H9 (cell line): ENCODE data around the gene CD1B. TPM values are rescaled to one million over a fixed set of nuclear protein-coding genes. Genes with fewer than 3 reads are reported as not detected.

Experiments used
- DNase-seq: peaks from one replicate; pipeline ENCODE4 v3.0.0-alpha.2; 2017
- H2AFZ ChIP-seq: one replicate; pipeline ENCODE4 v1.6.1; 2013; ENCODE audit warnings: mild to moderate bottlenecking, low read length, control low read depth, moderate library complexity
- H2AK5ac ChIP-seq: 2 replicates; pipeline ENCODE4 v1.6.1; 2013; ENCODE audit warnings: low read length, control low read depth, mixed read lengths; ENCODE audit not compliant: insufficient read length
- H2BK120ac ChIP-seq: one replicate; pipeline ENCODE4 v1.6.1; 2013; ENCODE audit warnings: low read depth, mild to moderate bottlenecking, low read length, control low read depth, inconsistent platforms; ENCODE audit not compliant: poor library complexity, severe bottlenecking
- H2BK12ac ChIP-seq: 2 replicates; pipeline ENCODE4 v1.6.1; 2013; ENCODE audit warnings: low read length, control low read depth, mixed read lengths, low read depth; ENCODE audit not compliant: insufficient read length
- H2BK15ac ChIP-seq: 2 replicates; pipeline ENCODE4 v1.6.1; 2013; ENCODE audit warnings: low read depth, low read length, control low read depth
- H2BK20ac ChIP-seq: one replicate; pipeline ENCODE4 v1.6.1; 2013; ENCODE audit warnings: low read depth, mild to moderate bottlenecking, low read length, control low read depth, inconsistent platforms; ENCODE audit not compliant: poor library complexity, severe bottlenecking
- H2BK5ac ChIP-seq: 2 replicates; pipeline ENCODE4 v1.6.1; 2013; ENCODE audit warnings: low read length, control low read depth, mixed read lengths; ENCODE audit not compliant: insufficient read length
- H3K14ac ChIP-seq: 2 replicates; pipeline ENCODE4 v1.6.1; 2013; ENCODE audit warnings: low read length, control low read depth; ENCODE audit not compliant: insufficient read depth
- H3K18ac ChIP-seq: 2 replicates; pipeline ENCODE4 v1.6.1; 2013; ENCODE audit warnings: low read depth, mild to moderate bottlenecking, mixed read lengths, low read length, control low read depth; ENCODE audit not compliant: insufficient read length
- H3K23ac ChIP-seq: 2 replicates; pipeline ENCODE4 v1.6.1; 2013; ENCODE audit warnings: low read length, control low read depth, mixed read lengths, low read depth; ENCODE audit not compliant: insufficient read length
- H3K23me2 ChIP-seq: 2 replicates; pipeline ENCODE4 v1.6.1; 2013; ENCODE audit warnings: low read depth, mild to moderate bottlenecking, mixed read lengths, low read length, control low read depth; ENCODE audit not compliant: insufficient read length, poor library complexity, severe bottlenecking
- H3K27ac ChIP-seq: 2 replicates; pipeline ENCODE4 v1.5.1; 2013; ENCODE audit warnings: low read length, control low read depth, mixed read lengths, low read depth; ENCODE audit not compliant: insufficient read length
- H3K27me3 ChIP-seq: 2 replicates; pipeline ENCODE4 v1.6.1; 2013; ENCODE audit warnings: low read length, control low read depth, inconsistent platforms; ENCODE audit not compliant: insufficient read depth
- H3K4ac ChIP-seq: 2 replicates; pipeline ENCODE4 v1.6.1; 2013; ENCODE audit warnings: low read depth, mild to moderate bottlenecking, control low read depth, inconsistent platforms, low read length, moderate library complexity
- H3K4me1 ChIP-seq: 2 replicates; pipeline ENCODE4 v1.6.1; 2013; ENCODE audit warnings: low read length, control low read depth, inconsistent platforms; ENCODE audit not compliant: insufficient read depth
- H3K4me2 ChIP-seq: 2 replicates; pipeline ENCODE4 v1.6.1; 2013; ENCODE audit warnings: low read length, control low read depth, mixed read lengths; ENCODE audit not compliant: insufficient read length, insufficient read depth
- H3K56ac ChIP-seq: 2 replicates; pipeline ENCODE4 v1.6.1; 2013; ENCODE audit warnings: low read depth, mild to moderate bottlenecking, mixed read lengths, low read length, control low read depth; ENCODE audit not compliant: insufficient read length
- H3K79me1 ChIP-seq: 2 replicates; pipeline ENCODE4 v1.6.1; 2013; ENCODE audit warnings: low read depth, mild to moderate bottlenecking, moderate library complexity, low read length, control low read depth, inconsistent platforms; ENCODE audit not compliant: insufficient read depth, poor library complexity, severe bottlenecking
- H3K79me2 ChIP-seq: 2 replicates; pipeline ENCODE4 v1.6.1; 2013; ENCODE audit warnings: low read length, control low read depth, inconsistent platforms; ENCODE audit not compliant: insufficient read depth
- H3K9ac ChIP-seq: 2 replicates; pipeline ENCODE4 v1.6.1; 2013; ENCODE audit warnings: low read length, control low read depth, mixed read lengths; ENCODE audit not compliant: insufficient read length; ENCODE audit errors: extremely low read depth
- H3K9me3 ChIP-seq: one replicate; pipeline ENCODE4 v1.6.1; 2013; ENCODE audit warnings: low read depth, low read length, inconsistent platforms; ENCODE audit not compliant: control insufficient read depth
- H3T11ph ChIP-seq: one replicate; pipeline ENCODE4 v1.6.1; 2013; ENCODE audit warnings: mild to moderate bottlenecking, low read length, control low read depth, inconsistent platforms
- H4K20me1 ChIP-seq: one replicate; pipeline ENCODE4 v1.6.1; 2013; ENCODE audit not compliant: control insufficient read depth, insufficient read length, insufficient read depth
- H4K5ac ChIP-seq: 2 replicates; pipeline ENCODE4 v1.6.1; 2013; ENCODE audit warnings: low read depth, mild to moderate bottlenecking, mixed read lengths, low read length, control low read depth; ENCODE audit not compliant: insufficient read length
- H4K8ac ChIP-seq: replicated peaks from 2 replicates; pipeline ENCODE4 v1.6.1; 2013; ENCODE audit warnings: low read length, control low read depth, mixed read lengths, low read depth; ENCODE audit not compliant: insufficient read length
- H4K91ac ChIP-seq: 2 replicates; pipeline ENCODE4 v1.6.1; 2013; ENCODE audit warnings: low read depth, mild to moderate bottlenecking, moderate library complexity, mixed read lengths, low read length, control low read depth; ENCODE audit not compliant: insufficient read length
- H3K27ac Mint-ChIP-seq, 3 experiments: 2 replicates in 2 of 3; 3 replicates in 1 of 3; pipeline ENCODE4 v1.8.0; 2020 to 2021; ENCODE audit warnings: mixed read lengths in 3 of 3, mild to moderate bottlenecking in 1 of 3, moderate library complexity in 1 of 3
- H3K27me3 Mint-ChIP-seq: 2 replicates; pipeline ENCODE4 v1.8.0; 2021; ENCODE audit warnings: low read depth, mild to moderate bottlenecking, moderate library complexity, mixed read lengths
- H3K36me3 Mint-ChIP-seq, 3 experiments: 2 replicates in 2 of 3; 3 replicates in 1 of 3; pipeline ENCODE4 v1.8.0; 2020 to 2021; ENCODE audit warnings: low read depth in 3 of 3, mixed read lengths in 3 of 3; ENCODE audit not compliant: insufficient read depth in 1 of 3
- H3K4me1 Mint-ChIP-seq, 2 experiments: 2 replicates each; pipeline ENCODE4 v1.8.0; 2020; ENCODE audit warnings: mixed read lengths in 2 of 2
- H3K4me3 Mint-ChIP-seq, 2 experiments: 2 replicates in 1 of 2; 3 replicates in 1 of 2; pipeline ENCODE4 v1.8.0; 2020 to 2021; ENCODE audit warnings: mild to moderate bottlenecking in 2 of 2, mixed read lengths in 2 of 2, moderate library complexity in 1 of 2
- H3K9me3 Mint-ChIP-seq, 2 experiments: 2 replicates in 1 of 2; 3 replicates in 1 of 2; pipeline ENCODE4 v1.8.0; 2020; ENCODE audit warnings: mild to moderate bottlenecking in 2 of 2, mixed read lengths in 2 of 2, moderate library complexity in 1 of 2
- WGBS: extraction: QIAGEN DNeasy Blood & Tissue Kit; methylation state at CpG from one replicate; pipeline ENCODE4 v1.1.7; 2013; ENCODE audit warnings: missing lambda C conversion rate, low lambda C conversion rate, mixed read lengths; ENCODE audit not compliant: insufficient read length; ENCODE audit errors: extremely low coverage; 5-methylcytosine and 5-hydroxymethylcytosine counted together
- total RNA-seq: library from RNA; stranded (reverse); gene quantifications from 2 replicates; pipeline ENCODE4 v1.2.1, GENCODE V29; 2021
- TF ChIP-seq, protein P1 (sequence below): fragments of 200-600 bp; sonication (generic); conservative IDR thresholded peaks from 3 replicates; pipeline ENCODE4 v1.8.0; 2021; ENCODE audit warnings: antibody characterized with exemption, mild to moderate bottlenecking

The CD1B gene
- total RNA-seq, 1 experiment from 2014 or later = not detected

DNA sequence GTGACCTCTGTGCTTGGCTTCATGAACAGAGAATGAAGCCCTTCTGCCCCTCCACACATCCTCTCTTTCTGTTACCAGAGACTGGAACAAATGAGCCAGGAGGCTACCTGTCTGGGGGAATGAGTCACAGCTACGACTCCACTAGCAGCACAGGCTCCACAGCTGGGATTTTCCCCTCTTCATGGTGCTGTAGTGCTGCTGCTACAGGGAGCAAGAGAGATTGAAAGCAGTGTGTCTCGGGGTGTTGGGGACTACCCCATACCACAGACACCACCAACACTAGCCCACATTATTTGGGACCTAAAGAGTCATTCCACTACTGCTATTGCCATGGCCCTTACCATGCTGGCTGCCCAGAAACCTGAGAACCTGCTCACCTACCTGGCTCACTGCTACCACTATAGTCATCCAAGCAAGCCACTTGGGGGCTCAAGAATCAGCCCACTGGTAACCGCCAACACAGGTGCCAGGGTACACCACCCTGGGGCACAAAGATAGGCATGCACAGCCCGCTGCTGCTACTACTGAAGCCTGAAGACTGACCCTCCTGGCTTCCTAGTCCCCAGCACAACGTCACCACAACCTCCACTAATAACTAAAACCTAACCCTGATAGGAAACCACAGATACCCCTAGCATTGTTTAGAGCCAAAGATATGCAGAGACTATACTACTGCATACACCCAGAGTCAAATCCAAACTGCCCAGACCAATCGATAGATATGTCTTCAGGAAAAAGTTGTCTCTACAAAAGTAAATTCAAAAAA, 40.0 kb upstream of the CD1B start:
- H4K91ac ChIP-seq = no peak overlapping the region
- no CpG with 5 or more reads among the region's 6 CpGs for WGBS
- no peaks in the 10 kb centered on the region for H3K4me1 ChIP-seq
- no peak overlapping the region for H3K4ac ChIP-seq
- Mint-ChIP-seq H3K4me1 (no peaks in the 10 kb centered on the region), H3K36me3 (no peaks in the 10 kb centered on the region), H3K27me3 (no peaks in the 10 kb centered on the region), H3K9me3 (peaks cover 3 to 9% of the 10 kb centered on the region in 2 experiments; a peak in 2 of 5 replicates), H3K27ac (no peak overlapping the region; a peak in 1 of 7 replicates), H3K4me3 (no peak overlapping the region)
- H2BK120ac ChIP-seq = no peak overlapping the region
- no peak overlapping the region for H2BK12ac ChIP-seq
- H3K23ac ChIP-seq = no peak overlapping the region
- H4K5ac ChIP-seq = no peak overlapping the region
- H3K23me2 ChIP-seq = no peaks in the 10 kb centered on the region
- no peak overlapping the region for H2AFZ ChIP-seq
- no peaks in the 10 kb centered on the region for H3K9me3 ChIP-seq
- TF ChIP-seq, protein P1, sequence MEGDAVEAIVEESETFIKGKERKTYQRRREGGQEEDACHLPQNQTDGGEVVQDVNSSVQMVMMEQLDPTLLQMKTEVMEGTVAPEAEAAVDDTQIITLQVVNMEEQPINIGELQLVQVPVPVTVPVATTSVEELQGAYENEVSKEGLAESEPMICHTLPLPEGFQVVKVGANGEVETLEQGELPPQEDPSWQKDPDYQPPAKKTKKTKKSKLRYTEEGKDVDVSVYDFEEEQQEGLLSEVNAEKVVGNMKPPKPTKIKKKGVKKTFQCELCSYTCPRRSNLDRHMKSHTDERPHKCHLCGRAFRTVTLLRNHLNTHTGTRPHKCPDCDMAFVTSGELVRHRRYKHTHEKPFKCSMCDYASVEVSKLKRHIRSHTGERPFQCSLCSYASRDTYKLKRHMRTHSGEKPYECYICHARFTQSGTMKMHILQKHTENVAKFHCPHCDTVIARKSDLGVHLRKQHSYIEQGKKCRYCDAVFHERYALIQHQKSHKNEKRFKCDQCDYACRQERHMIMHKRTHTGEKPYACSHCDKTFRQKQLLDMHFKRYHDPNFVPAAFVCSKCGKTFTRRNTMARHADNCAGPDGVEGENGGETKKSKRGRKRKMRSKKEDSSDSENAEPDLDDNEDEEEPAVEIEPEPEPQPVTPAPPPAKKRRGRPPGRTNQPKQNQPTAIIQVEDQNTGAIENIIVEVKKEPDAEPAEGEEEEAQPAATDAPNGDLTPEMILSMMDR = no peak
- H4K20me1 ChIP-seq = no peaks in the 10 kb centered on the region
- H2BK20ac ChIP-seq = no peak overlapping the region
- no peak overlapping the region for H3K4me2 ChIP-seq
- H2BK5ac ChIP-seq = no peak overlapping the region
- no peak overlapping the region for H3K9ac ChIP-seq
- no peak overlapping the region for H3K56ac ChIP-seq
- no peak overlapping the region for H4K8ac ChIP-seq
- H3T11ph ChIP-seq = no peak overlapping the region
- H2BK15ac ChIP-seq = no peak overlapping the region
- H2AK5ac ChIP-seq = no peak overlapping the region
- H3K27ac ChIP-seq = no peak overlapping the region
- H3K79me2 ChIP-seq = no peaks in the 10 kb centered on the region
- DNase-seq = no peak
- H3K18ac ChIP-seq = no peak overlapping the region
- no peaks in the 10 kb centered on the region for H3K79me1 ChIP-seq
- no peak overlapping the region for H3K14ac ChIP-seq
- no peaks in the 10 kb centered on the region for H3K27me3 ChIP-seq
